ENCODE data around the gene CDH26. TPM values are rescaled to one million over a fixed set of nuclear protein-coding genes. Genes with fewer than 3 reads are reported as not detected.

Gene CDH26
- polyA plus RNA-seq, 1 donor from 2014 or later = 0.43 TPM

DNA sequence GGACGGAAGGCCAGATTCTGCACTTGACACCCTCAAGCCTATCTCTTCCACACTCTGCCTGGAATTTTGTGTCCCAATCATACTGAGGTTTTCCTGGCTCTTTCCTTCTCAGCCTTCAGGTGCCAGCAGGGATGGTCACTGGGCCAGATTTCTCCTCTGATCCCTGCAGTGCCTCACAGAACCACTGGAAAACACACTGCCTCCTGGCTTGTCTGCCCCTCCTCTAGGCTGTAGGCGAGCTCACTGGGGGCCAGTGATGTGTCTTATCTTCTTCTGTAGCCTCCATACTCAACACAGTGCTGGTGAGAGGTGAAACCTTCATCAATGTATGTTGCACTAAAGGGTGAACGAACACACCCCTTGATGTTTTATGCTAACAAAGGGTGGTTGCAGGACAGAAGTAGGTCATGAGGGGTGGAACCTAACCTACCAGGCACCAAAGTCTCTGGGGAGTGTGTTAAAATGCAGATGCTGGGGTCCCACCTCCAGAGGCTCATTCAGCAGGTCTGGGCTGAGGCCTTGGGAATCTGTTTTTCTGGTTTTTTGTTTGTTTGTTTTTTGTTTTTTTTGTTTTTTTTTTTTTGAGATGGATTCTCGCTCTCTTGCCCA lies 80.3 kb downstream of the CDH26 start:
- no peak overlapping the region for H3K27ac ChIP-seq (ENCODE audit: low read length)

DNA sequence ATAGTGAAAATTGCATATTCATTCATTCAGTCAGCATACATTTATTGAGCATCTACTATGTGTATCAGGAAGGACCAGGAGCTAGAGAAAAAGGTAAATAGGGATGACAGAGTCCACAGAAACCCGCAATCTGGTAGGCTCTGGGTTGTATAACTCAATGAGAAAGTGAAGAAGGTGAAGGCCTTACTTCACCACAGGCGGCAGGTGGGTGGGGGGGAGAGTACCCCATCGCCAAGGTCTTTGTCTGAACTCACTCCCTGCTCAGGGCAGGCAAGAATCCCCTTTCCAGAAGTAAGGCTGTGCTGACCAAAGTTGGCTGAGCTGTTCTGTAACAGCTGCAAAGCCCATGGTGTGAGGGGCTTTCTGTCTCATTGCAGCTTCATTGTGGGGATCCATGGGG lies 81.3 kb downstream of the CDH26 start:
- TF ChIP-seq EZH2 (IDR thresholded peaks at IDR 0.05; ENCODE audit: borderline replicate concordance, insufficient read depth, low read length, poor library complexity, severe bottlenecking) (no peak), TAF1 (IDR thresholded peaks at IDR 0.05; ENCODE audit: low read depth) (no peak), RAD21 (conservative IDR thresholded peaks at IDR 0.05) (no peak), SMC3 (conservative IDR thresholded peaks at IDR 0.05; ENCODE audit: poor library complexity) (no peak), POLR2AphosphoS5 (IDR thresholded peaks at IDR 0.05) (no peak), EP300 (conservative IDR thresholded peaks at IDR 0.05; ENCODE audit: poor library complexity, severe bottlenecking) (no peak), MXI1 (conservative IDR thresholded peaks at IDR 0.05; ENCODE audit: poor library complexity, severe bottlenecking) (no peak)
- TF ChIP-seq, protein P1, sequence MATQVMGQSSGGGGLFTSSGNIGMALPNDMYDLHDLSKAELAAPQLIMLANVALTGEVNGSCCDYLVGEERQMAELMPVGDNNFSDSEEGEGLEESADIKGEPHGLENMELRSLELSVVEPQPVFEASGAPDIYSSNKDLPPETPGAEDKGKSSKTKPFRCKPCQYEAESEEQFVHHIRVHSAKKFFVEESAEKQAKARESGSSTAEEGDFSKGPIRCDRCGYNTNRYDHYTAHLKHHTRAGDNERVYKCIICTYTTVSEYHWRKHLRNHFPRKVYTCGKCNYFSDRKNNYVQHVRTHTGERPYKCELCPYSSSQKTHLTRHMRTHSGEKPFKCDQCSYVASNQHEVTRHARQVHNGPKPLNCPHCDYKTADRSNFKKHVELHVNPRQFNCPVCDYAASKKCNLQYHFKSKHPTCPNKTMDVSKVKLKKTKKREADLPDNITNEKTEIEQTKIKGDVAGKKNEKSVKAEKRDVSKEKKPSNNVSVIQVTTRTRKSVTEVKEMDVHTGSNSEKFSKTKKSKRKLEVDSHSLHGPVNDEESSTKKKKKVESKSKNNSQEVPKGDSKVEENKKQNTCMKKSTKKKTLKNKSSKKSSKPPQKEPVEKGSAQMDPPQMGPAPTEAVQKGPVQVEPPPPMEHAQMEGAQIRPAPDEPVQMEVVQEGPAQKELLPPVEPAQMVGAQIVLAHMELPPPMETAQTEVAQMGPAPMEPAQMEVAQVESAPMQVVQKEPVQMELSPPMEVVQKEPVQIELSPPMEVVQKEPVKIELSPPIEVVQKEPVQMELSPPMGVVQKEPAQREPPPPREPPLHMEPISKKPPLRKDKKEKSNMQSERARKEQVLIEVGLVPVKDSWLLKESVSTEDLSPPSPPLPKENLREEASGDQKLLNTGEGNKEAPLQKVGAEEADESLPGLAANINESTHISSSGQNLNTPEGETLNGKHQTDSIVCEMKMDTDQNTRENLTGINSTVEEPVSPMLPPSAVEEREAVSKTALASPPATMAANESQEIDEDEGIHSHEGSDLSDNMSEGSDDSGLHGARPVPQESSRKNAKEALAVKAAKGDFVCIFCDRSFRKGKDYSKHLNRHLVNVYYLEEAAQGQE (IDR thresholded peaks at IDR 0.05; ENCODE audit: borderline replicate concordance) = no peak
- TF ChIP-seq, protein P2, sequence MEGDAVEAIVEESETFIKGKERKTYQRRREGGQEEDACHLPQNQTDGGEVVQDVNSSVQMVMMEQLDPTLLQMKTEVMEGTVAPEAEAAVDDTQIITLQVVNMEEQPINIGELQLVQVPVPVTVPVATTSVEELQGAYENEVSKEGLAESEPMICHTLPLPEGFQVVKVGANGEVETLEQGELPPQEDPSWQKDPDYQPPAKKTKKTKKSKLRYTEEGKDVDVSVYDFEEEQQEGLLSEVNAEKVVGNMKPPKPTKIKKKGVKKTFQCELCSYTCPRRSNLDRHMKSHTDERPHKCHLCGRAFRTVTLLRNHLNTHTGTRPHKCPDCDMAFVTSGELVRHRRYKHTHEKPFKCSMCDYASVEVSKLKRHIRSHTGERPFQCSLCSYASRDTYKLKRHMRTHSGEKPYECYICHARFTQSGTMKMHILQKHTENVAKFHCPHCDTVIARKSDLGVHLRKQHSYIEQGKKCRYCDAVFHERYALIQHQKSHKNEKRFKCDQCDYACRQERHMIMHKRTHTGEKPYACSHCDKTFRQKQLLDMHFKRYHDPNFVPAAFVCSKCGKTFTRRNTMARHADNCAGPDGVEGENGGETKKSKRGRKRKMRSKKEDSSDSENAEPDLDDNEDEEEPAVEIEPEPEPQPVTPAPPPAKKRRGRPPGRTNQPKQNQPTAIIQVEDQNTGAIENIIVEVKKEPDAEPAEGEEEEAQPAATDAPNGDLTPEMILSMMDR (IDR thresholded peaks at IDR 0.05; ENCODE audit: poor library complexity, severe bottlenecking) = no peak
- no peaks in the 10 kb centered on the region for H3K79me2 ChIP-seq (replicated peaks; ENCODE audit: insufficient read depth, low read length)

More for the DNA sequence above, 80.3 kb downstream of the CDH26 start:
- Histone ChIP-seq H3K9ac (ENCODE audit: low read length) (no peak overlapping the region), H3K36me3 (ENCODE audit: insufficient read depth, low read length) (no peaks in the 10 kb centered on the region), H2AFZ (ENCODE audit: low read depth, low read length) (no peak overlapping the region), H3K9me3 (ENCODE audit: low read length) (no peaks in the 10 kb centered on the region), H3K79me2 (replicated peaks; ENCODE audit: insufficient read depth, low read length) (no peaks in the 10 kb centered on the region), H3K9me2 (ENCODE audit: insufficient read depth, low read length) (no peaks in the 10 kb centered on the region), H3K27me3 (ENCODE audit: insufficient read depth, low read depth, low read length) (no peaks in the 10 kb centered on the region), H3F3A (ENCODE audit: insufficient read depth, low read length, poor library complexity, severe bottlenecking) (no peaks in the 10 kb centered on the region), H3K4me3 (ENCODE audit: low read length) (no peak overlapping the region), H4K20me1 (ENCODE audit: insufficient read depth) (no peaks in the 10 kb centered on the region), H3K4me2 (ENCODE audit: low read length) (no peak overlapping the region)
- no peak for TF ChIP-seq SMC3 (conservative IDR thresholded peaks at IDR 0.05; ENCODE audit: poor library complexity)
- no peak for TF ChIP-seq TAF1 (IDR thresholded peaks at IDR 0.05; ENCODE audit: low read depth)
- no peak for TF ChIP-seq RAD21 (conservative IDR thresholded peaks at IDR 0.05)
- TF ChIP-seq POLR2AphosphoS5 (IDR thresholded peaks at IDR 0.05) = no peak
- TF ChIP-seq, protein P2 (IDR thresholded peaks at IDR 0.05; ENCODE audit: poor library complexity, severe bottlenecking) = no peak
- no peak for TF ChIP-seq MXI1 (conservative IDR thresholded peaks at IDR 0.05; ENCODE audit: poor library complexity, severe bottlenecking)
- TF ChIP-seq, protein P1 (IDR thresholded peaks at IDR 0.05; ENCODE audit: borderline replicate concordance) = no peak
- TF ChIP-seq EZH2 (IDR thresholded peaks at IDR 0.05; ENCODE audit: borderline replicate concordance, insufficient read depth, low read length, poor library complexity, severe bottlenecking) = no peak

More for the DNA sequence above, 81.3 kb downstream of the CDH26 start:
- Histone ChIP-seq H3K9me2 (ENCODE audit: insufficient read depth, low read length) (no peaks in the 10 kb centered on the region), H2AFZ (ENCODE audit: low read depth, low read length) (no peak overlapping the region), H3K36me3 (ENCODE audit: insufficient read depth, low read length) (no peaks in the 10 kb centered on the region), H3K9me3 (ENCODE audit: low read length) (no peaks in the 10 kb centered on the region), H3K27ac (ENCODE audit: low read length) (no peak overlapping the region), H3F3A (ENCODE audit: insufficient read depth, low read length, poor library complexity, severe bottlenecking) (no peaks in the 10 kb centered on the region), H4K20me1 (ENCODE audit: insufficient read depth) (no peaks in the 10 kb centered on the region), H3K27me3 (ENCODE audit: insufficient read depth, low read depth, low read length) (no peaks in the 10 kb centered on the region), H3K9ac (ENCODE audit: low read length) (no peak overlapping the region), H3K4me2 (ENCODE audit: low read length) (no peak overlapping the region), H3K4me3 (ENCODE audit: low read length) (no peak overlapping the region)

All from neural cell (in vitro differentiated cells).